Limb (tissue), 2 donors: ENCODE measurements around the gene MTRF1.
A peak's percentile ranks its signal among the peaks of the same experiment; 100 is the strongest.

Experiments used
- DNase-seq, 2 donors: peaks; one replicate each; pipeline ENCODE4 v3.0.0-alpha.2; 2016; ENCODE audit errors: extremely low spot score in 2 of 2

Gene MTRF1

GRCh38 chr13:41224113-41225110 is 39.0 kb downstream of the MTRF1 start:
- DNase-seq: no peak

GRCh38 chr13:41222259-41222852 is 41.0 kb downstream of the MTRF1 start:
- peak; percentile 15 to 45 for DNase-seq

- DNase-seq: no peak
Observed at GRCh38 chr13:41220401-41220800, 43.0 kb downstream of the MTRF1 start.

GRCh38 chr13:41216160-41216559 is 47.2 kb downstream of the MTRF1 start:
- no peak for DNase-seq

- DNase-seq: no peak
Observed at GRCh38 chr13:41213919-41214318, 49.5 kb downstream of the MTRF1 start.

GRCh38 chr13:41213316-41213715 is 50.1 kb downstream of the MTRF1 start:
- DNase-seq: no peak

- no peak for DNase-seq
Observed at GRCh38 chr13:41212881-41213280, 50.5 kb downstream of the MTRF1 start.

- DNase-seq: no peak
Observed at GRCh38 chr13:41211062-41211461, 52.3 kb downstream of the MTRF1 start.

GRCh38 chr13:41206467-41206866 is 56.9 kb downstream of the MTRF1 start:
- no peak for DNase-seq

- DNase-seq: peak in 1 of 2 donors; percentile 12
Observed at GRCh38 chr13:41203810-41204209, 59.6 kb downstream of the MTRF1 start.

- no peak for DNase-seq
Observed at GRCh38 chr13:41200126-41200525, 63.2 kb downstream of the MTRF1 start.

- DNase-seq: no peak
Observed at GRCh38 chr13:41199526-41199925, 63.9 kb downstream of the MTRF1 start.

GRCh38 chr13:41199079-41199478 is 64.3 kb downstream of the MTRF1 start:
- DNase-seq: no peak

GRCh38 chr13:41196620-41197019 is 66.8 kb downstream of the MTRF1 start:
- DNase-seq: no peak

GRCh38 chr13:41196011-41196410 is 67.4 kb downstream of the MTRF1 start:
- DNase-seq: no peak

GRCh38 chr13:41193919-41194824 is 69.2 kb downstream of the MTRF1 start, which contains the start of gene KBTBD7:
KBTBD7 (minus strand) TSS chr13:41194569; CDS start chr13:41194257, 312 bp downstream.
- peak; percentile 95 for DNase-seq

GRCh38 chr13:41193469-41193868 is 69.9 kb downstream of the MTRF1 start:
- no peak for DNase-seq

GRCh38 chr13:41188584-41188983 is 74.8 kb downstream of the MTRF1 start:
- DNase-seq: no peak

- no peak for DNase-seq
Observed at GRCh38 chr13:41186481-41186880, 76.9 kb downstream of the MTRF1 start.

- DNase-seq: no peak
Observed at GRCh38 chr13:41182231-41182630, 81.1 kb downstream of the MTRF1 start.

- no peak for DNase-seq
Observed at GRCh38 chr13:41179593-41180250, 83.7 kb downstream of the MTRF1 start.
